ENCODE measurements around the gene RPL19.

RPL19 gene

DNA sequence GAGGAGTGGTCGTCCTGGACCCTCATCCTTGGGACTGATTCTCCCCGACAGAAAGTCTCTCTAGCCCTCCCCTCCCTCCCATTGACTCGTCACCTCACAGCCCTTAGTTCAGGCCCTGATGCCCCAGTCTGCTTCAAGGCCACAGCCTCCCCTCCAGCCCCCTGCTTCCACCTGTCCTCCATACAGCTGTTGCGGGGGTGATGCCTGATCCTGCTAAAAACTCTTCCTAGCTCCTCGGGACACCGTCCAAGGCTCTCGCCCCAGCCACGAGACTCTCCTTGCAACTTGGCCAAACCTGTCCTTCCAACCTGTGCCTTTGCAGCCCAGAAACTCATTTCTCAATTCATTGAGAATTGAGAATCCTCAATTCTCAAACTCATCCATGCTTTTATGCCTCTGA is 18.8 kb downstream of the RPL19 start:
- H3K27me3 ChIP-seq (ENCODE audit: insufficient read depth, low read length) = peaks cover 67% of the 10 kb centered on the region
- no peaks in the 10 kb centered on the region; the same call in 1 of the 2 replicates for H3K4me1 ChIP-seq (ENCODE audit: insufficient read depth, low read length)
- no peak overlapping the region for H3K9ac ChIP-seq (ENCODE audit: low read depth, low read length)
- H3K9me3 ChIP-seq (ENCODE audit: insufficient read depth, low read depth, low read length) = no peaks in the 10 kb centered on the region
- no peak overlapping the region for H3K4me3 ChIP-seq (ENCODE audit: low read length)
- H3K36me3 ChIP-seq (ENCODE audit: insufficient read depth, low read depth, low read length) = no peaks in the 10 kb centered on the region
- H3K27ac ChIP-seq (ENCODE audit: low read length) = no peak overlapping the region

DNA sequence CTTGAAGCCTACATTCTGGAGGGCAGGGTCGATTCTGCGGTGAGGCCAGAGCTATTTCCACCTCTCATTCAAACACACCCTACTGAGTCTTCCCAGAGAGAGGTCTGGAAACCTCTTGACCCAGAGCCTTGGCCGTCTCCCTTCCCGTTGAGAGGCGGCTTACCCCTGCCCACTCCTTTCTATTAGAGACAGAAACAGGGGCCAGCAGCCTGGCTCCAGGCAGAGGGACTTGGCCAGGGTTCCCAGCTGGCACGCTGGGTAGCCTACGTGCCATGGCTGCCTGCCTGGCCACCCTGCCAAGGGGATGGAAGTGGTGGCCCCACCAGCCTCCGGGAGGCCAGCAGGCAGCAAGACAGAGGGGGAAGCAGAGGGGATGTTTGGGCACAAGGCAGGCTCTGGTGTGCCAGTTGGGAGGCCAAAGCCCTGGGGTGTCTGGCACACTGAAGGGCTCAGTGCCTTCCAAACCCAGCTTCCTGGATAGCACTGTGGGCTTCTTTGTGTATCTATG is 19.6 kb downstream of the RPL19 start:
- Histone ChIP-seq H3K27ac (ENCODE audit: low read length) (no peak overlapping the region), H3K27me3 (ENCODE audit: insufficient read depth, low read length) (peaks cover 75% of the 10 kb centered on the region), H3K36me3 (ENCODE audit: insufficient read depth, low read depth, low read length) (no peaks in the 10 kb centered on the region), H3K9ac (ENCODE audit: low read depth, low read length) (no peak overlapping the region), H3K4me1 (ENCODE audit: insufficient read depth, low read length) (peaks cover 4% of the 10 kb centered on the region; the same call in 1 of the 2 replicates), H3K4me3 (ENCODE audit: low read length) (no peak overlapping the region), H3K9me3 (ENCODE audit: insufficient read depth, low read depth, low read length) (no peaks in the 10 kb centered on the region)

DNA sequence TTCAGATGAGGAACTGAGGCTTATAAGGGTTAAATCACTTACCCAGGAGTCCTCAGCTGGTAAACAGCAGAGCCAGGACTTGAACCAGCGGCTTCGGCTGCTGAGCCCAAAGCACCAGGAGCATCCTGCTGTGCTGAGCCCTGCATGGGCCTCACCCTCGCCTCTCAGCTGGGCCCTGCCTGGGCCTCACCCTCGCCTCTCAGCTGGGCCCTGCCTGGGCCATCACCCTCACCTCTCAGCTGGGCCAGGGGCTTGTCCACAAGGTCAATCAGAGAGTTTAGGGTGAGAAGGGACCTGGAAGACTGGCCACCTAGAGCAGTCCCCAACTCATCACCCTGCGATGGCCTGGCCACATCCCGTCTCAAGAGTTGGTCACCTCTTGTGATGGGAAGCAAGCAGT is 21.5 kb downstream of the RPL19 start:
- Histone ChIP-seq H3K36me3 (ENCODE audit: insufficient read depth, low read depth, low read length) (no peaks in the 10 kb centered on the region), H3K9ac (ENCODE audit: low read depth, low read length) (no peak overlapping the region), H3K4me1 (ENCODE audit: insufficient read depth, low read length) (peaks cover 9% of the 10 kb centered on the region; the same call in 1 of the 2 replicates), H3K4me3 (ENCODE audit: low read length) (no peak overlapping the region), H3K27ac (ENCODE audit: low read length) (no peak overlapping the region), H3K27me3 (ENCODE audit: insufficient read depth, low read length) (peaks cover 86% of the 10 kb centered on the region), H3K9me3 (ENCODE audit: insufficient read depth, low read depth, low read length) (no peaks in the 10 kb centered on the region)

DNA sequence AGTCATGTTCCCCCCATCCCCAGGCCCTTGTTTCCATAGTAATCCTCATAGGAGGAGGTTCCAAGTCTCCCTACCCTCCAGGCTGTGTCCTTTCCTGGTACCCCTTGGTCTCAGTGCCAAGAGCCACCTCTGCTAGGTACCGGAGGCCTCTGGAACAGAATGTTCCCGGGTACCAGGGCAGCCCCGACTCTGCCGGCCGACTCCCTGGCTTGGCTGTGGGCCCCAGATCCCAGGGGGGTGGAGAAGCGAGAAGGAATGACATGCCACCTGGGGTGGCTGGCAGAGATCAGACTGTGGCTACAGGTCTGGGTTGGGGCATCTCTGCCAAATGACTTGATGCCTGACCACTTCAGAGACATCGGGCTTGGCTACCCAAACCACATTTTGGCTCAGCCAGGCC is 22.1 kb downstream of the RPL19 start:
- H3K9me3 ChIP-seq (ENCODE audit: insufficient read depth, low read depth, low read length) = no peaks in the 10 kb centered on the region
- peaks cover 82% of the 10 kb centered on the region for H3K27me3 ChIP-seq (ENCODE audit: insufficient read depth, low read length)
- no peaks in the 10 kb centered on the region for H3K36me3 ChIP-seq (ENCODE audit: insufficient read depth, low read depth, low read length)
- H3K9ac ChIP-seq (ENCODE audit: low read depth, low read length) = no peak overlapping the region
- no peak overlapping the region for H3K4me3 ChIP-seq (ENCODE audit: low read length)
- H3K27ac ChIP-seq (ENCODE audit: low read length) = no peak overlapping the region
- peaks cover 9% of the 10 kb centered on the region; the same call in 1 of the 2 replicates for H3K4me1 ChIP-seq (ENCODE audit: insufficient read depth, low read length)

DNA sequence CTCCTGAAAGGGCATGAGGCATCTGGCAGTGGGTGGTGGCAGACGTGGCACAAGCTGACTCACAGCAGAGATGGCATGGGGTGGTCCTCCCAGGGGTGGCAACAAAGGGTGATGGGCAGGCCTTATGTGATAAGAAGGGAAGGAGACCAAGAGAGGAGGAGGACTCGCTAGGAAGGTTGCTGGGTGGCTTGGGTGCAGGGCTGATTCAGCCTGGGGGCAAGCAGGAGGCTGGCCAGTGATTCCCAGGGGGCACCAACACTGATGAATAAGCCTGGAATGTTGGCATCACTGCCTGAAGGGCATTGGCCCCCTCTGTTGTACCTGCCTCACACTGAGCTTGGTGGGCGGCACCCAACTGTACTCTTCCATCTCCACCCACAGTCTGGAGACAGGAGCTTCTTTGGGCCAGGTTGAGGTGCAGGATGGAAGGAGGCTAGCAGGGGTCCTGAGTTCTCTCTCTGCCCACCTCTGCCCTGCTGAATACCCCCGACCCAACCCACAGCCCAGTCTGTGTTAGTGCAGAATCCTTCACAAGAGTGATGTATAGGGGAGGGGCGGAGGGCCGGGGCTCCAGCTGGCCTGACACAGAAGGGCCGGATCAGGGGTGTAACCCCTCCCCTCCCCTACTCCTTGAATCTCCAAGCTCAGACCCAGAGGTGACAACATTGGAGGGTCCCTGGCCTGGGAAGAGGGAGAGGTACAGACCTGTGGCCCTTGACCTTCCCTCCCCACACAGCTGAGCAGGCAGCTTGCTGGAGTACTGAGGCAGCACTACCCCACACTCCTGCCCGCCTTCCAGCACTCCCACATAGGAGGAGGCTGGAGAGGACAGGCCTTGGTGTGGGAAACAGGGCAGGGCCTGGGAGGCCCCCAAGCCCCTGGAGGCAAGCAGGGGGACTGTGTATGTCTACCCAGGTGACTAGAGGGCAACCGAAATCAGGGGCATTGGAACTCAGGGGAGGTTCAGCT is 23.1 kb downstream of the RPL19 start:
- Histone ChIP-seq H3K4me1 (ENCODE audit: insufficient read depth, low read length) (peaks cover 9% of the 10 kb centered on the region; the same call in 1 of the 2 replicates), H3K9ac (ENCODE audit: low read depth, low read length) (no peak overlapping the region), H3K9me3 (ENCODE audit: insufficient read depth, low read depth, low read length) (no peaks in the 10 kb centered on the region), H3K36me3 (ENCODE audit: insufficient read depth, low read depth, low read length) (no peaks in the 10 kb centered on the region), H3K27ac (ENCODE audit: low read length) (no peak overlapping the region), H3K27me3 (ENCODE audit: insufficient read depth, low read length) (peaks cover 72% of the 10 kb centered on the region), H3K4me3 (ENCODE audit: low read length) (no peak overlapping the region)

DNA sequence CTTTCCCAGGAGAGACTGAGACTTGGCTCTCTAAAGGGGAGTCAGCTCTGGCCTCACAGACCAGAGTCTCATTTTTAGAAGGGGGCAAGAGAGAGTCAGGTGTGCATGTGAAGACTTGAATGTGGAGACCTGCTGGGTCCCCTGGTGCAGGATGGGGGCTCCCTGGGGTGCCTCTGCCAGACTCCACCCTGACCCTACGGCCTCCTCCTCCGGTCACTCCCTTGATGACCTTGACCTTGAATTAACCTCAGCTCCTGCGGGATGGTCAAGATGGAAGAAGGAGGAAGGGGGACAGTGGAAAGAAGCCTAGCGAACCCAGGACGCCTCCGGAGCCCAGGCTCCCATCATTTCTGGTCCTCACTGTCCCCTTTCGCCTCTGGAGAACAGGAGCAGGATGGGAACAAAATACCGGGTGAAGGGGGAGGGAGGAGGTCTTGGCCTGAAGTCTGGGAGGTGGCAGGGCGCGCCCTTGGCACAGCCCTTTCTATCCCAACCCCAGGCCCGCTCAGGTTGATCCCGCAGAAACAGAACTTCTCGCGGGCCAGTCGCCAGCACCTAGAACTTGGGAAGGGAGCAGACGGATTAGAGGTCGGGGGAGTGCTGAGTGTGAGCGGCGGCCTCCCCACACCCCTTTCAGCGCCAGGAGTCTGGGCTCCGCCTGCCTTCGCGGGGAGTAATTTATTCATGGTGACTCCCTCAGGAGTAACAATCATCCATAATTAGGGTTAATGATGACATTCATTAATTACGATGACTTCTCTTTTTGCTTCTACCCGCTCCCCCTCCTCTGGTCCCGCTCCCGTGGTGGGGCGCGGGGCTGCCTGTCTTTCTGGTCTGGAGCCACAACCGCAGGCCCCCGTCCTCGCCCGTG is 24.1 kb downstream of the RPL19 start:
- Histone ChIP-seq H3K27ac (ENCODE audit: low read length) (no peak overlapping the region), H3K36me3 (ENCODE audit: insufficient read depth, low read depth, low read length) (no peaks in the 10 kb centered on the region), H3K4me3 (ENCODE audit: low read length) (peak overlapping the region; percentile 59), H3K9ac (ENCODE audit: low read depth, low read length) (no peak overlapping the region), H3K27me3 (ENCODE audit: insufficient read depth, low read length) (peaks cover 62% of the 10 kb centered on the region), H3K9me3 (ENCODE audit: insufficient read depth, low read depth, low read length) (no peaks in the 10 kb centered on the region), H3K4me1 (ENCODE audit: insufficient read depth, low read length) (peaks cover 9% of the 10 kb centered on the region; the same call in 1 of the 2 replicates)

DNA sequence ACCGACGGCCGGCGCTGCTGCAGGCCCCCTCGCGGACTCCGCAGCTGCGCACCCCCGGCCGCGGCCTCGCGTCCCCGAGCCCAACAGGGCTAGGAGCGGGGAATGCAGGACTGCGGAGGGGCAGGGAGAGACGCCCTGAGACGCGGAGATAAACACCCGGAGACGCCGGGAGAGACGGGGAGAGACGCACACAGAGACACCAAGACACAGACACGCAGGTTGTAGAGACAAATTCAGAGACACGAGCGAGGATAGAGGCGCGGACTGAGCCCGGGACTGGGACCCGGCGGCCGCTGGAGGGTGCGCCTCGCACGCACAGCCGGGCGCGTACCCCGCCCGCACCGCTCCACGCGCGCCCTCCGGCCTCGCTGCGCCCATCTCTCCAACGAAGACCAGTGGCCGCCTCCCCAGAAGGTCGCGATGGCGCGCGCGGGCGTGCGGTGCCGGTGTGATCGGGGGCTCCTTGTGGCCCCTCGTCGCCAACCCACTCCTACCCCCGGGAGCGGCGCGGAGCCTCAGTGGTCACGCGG is 24.8 kb downstream of the RPL19 start:
- H3K27me3 ChIP-seq (ENCODE audit: insufficient read depth, low read length) = peaks cover 55% of the 10 kb centered on the region
- H3K27ac ChIP-seq (ENCODE audit: low read length) = no peak overlapping the region
- peak overlapping the region; percentile 59 for H3K4me3 ChIP-seq (ENCODE audit: low read length)
- H3K4me1 ChIP-seq (ENCODE audit: insufficient read depth, low read length) = peaks cover 9% of the 10 kb centered on the region; the same call in 1 of the 2 replicates
- no peak overlapping the region for H3K9ac ChIP-seq (ENCODE audit: low read depth, low read length)
- H3K36me3 ChIP-seq (ENCODE audit: insufficient read depth, low read depth, low read length) = no peaks in the 10 kb centered on the region
- no peaks in the 10 kb centered on the region for H3K9me3 ChIP-seq (ENCODE audit: insufficient read depth, low read depth, low read length)

DNA sequence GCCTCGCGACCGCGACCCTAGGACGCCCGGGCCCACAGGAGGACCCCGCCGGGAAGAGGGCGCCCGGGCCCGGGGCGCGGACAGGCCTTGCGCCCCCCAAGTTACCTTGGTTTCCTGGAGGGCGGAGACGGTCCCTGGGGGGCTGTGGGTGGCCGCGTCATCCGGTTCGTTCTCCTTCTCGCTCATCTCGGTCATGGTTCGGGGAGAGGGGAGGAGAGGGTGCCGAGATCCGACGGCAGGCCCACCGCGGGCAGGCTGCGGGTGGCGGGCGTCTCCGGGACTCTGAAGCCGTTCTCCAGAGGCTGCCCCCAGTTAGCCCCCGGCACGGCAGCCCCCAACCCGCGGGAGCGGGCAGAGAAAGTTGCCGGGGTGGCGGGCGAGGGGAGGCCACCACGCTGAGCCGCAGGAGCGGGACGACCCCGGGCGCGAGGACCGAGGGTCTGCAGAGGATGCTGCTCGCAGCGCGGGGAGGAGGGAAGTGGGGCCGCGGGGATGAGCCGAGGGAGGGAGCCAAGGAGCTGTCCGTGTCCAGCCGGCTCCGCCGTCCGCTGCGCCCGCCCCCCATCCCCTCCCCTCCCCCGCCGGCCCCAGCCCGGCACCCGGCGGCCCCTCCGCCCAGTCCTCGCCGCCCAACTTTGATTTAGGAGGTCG is 25.4 kb downstream of the RPL19 start, which contains the start of gene STAC2:
Gene STAC2 (minus strand): TSS at position 638 of the 651 bp plus-strand sequence. CDS start 443 bp downstream, at position 195.
- H3K27ac ChIP-seq (ENCODE audit: low read length) = no peak within 1 kb of the TSS
- H3K9me3 ChIP-seq (ENCODE audit: insufficient read depth, low read depth, low read length) = no peaks in the 10 kb centered on the region
- H3K9ac ChIP-seq (ENCODE audit: low read depth, low read length) = no peak within 1 kb of the TSS
- peaks cover 52% of the 10 kb centered on the region for H3K27me3 ChIP-seq (ENCODE audit: insufficient read depth, low read length)
- no peaks in the 10 kb centered on the region for H3K36me3 ChIP-seq (ENCODE audit: insufficient read depth, low read depth, low read length)
- peaks cover 9% of the 10 kb centered on the region; the same call in 1 of the 2 replicates for H3K4me1 ChIP-seq (ENCODE audit: insufficient read depth, low read length)
- H3K4me3 ChIP-seq (ENCODE audit: low read length) = peak within 1 kb of the TSS; percentile 59

DNA sequence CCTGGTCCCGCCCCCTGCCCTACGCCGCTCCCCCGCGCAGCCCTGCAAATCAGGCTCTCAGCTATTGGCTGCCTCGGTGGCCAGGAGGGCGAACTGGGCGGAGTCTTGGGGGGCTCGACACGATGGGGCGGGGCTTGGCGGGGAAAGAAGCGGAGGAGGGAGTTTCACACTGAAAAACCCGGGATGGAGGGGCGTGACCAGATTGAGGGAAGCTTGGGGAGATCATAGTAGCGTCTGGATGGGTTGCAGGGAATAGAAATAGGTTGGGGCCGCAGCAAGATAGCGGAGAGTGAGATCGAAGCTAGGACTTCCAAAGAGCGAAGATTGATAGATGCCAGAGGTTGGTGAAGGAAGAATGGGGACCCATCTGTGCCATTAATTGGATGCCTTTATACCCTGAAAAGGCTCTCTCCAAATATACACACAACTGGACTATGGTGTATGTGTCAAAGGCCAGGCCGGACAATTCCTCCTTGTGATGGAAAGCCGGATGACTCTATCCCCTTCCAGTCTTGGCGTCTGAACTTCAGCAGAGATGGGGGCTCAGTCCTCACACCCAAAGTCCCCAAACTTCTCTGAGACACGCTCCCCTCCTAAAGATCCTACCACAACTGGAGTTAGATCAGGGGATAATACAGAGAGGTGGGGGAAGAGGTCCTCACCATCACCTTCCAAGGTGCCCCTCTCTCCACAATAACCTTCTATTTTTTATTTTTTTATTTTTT is 26.0 kb downstream of the RPL19 start:
- Histone ChIP-seq H3K9me3 (ENCODE audit: insufficient read depth, low read depth, low read length) (no peaks in the 10 kb centered on the region), H3K9ac (ENCODE audit: low read depth, low read length) (no peak overlapping the region), H3K27ac (ENCODE audit: low read length) (no peak overlapping the region), H3K36me3 (ENCODE audit: insufficient read depth, low read depth, low read length) (no peaks in the 10 kb centered on the region), H3K4me3 (ENCODE audit: low read length) (peak overlapping the region; percentile 50), H3K27me3 (ENCODE audit: insufficient read depth, low read length) (peaks cover 52% of the 10 kb centered on the region), H3K4me1 (ENCODE audit: insufficient read depth, low read length) (peaks cover 9% of the 10 kb centered on the region; the same call in 1 of the 2 replicates)

DNA sequence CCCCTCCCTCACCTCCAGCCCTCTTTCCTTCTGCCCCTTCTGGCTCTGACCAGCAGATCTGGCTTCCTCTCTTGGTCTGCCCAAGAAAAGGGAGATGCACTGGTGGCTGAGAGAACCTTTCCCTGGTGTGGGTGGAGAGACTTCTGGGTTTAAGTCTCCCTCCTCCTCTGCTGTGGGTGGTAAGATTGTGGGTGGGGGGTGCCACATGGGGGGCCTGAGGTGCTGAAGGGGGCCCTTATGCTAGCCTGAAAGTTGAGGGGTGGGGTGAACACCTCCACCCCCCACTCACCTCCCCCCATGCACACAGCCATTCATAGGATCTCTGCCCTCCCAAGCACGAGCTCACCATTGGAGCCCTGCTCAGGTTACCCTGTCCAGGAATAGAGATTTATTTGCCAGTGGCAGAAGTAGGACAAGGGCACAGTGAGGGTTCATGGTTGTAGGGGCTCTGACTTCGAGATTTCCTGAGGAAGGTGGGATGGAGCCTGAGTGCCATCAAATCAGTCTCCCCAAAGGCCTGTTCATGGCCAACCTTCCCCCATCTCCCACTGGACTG is 27.4 kb downstream of the RPL19 start:
- H3K36me3 ChIP-seq (ENCODE audit: insufficient read depth, low read depth, low read length) = no peaks in the 10 kb centered on the region
- no peak overlapping the region for H3K27ac ChIP-seq (ENCODE audit: low read length)
- peaks cover 17% of the 10 kb centered on the region; the same call in 1 of the 2 replicates for H3K4me1 ChIP-seq (ENCODE audit: insufficient read depth, low read length)
- peaks cover 44% of the 10 kb centered on the region for H3K27me3 ChIP-seq (ENCODE audit: insufficient read depth, low read length)
- no peaks in the 10 kb centered on the region for H3K9me3 ChIP-seq (ENCODE audit: insufficient read depth, low read depth, low read length)
- H3K4me3 ChIP-seq (ENCODE audit: low read length) = no peak overlapping the region
- H3K9ac ChIP-seq (ENCODE audit: low read depth, low read length) = no peak overlapping the region
